Endometrium (tissue), 2 donors: ENCODE measurements around the gene DEFB118.
"Not testable (repeated sequence)": the region's sequence is repeated elsewhere in the genome, so short reads cannot be mapped to it uniquely, and the experiment has no call there.

Source experiments
- FAIRE-seq: peaks from 2 replicates; lab custom pipeline; 2012; peaks lifted over from hg19 to GRCh38; lab: Jason Lieb, UNC
- donor health status: control.
- donor health status: control.

The DEFB118 gene, protein sequence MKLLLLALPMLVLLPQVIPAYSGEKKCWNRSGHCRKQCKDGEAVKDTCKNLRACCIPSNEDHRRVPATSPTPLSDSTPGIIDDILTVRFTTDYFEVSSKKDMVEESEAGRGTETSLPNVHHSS

DNA sequence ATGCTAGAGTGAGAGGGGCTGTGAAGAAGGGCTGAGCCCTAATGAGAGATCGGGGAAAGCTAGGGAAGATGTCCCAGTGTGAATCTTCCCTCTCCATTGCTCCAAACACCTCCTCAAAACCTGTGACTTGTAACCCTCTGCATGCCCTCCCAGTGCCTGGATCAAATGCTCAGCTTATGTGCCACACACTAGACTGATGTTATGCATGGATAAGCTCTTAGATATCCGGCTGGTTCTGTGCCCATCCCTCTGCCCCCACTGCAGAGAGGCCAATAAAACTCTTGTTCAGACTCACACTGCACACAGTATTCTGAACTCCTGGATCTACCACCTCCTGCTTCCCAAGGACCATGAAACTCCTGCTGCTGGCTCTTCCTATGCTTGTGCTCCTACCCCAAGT, at the start of gene DEFB118:
TSS of gene DEFB118 (plus strand) at position 301 of the 400 bp plus-strand sequence. CDS start at position 351, 50 bp downstream.
- no peak for FAIRE-seq

DNA sequence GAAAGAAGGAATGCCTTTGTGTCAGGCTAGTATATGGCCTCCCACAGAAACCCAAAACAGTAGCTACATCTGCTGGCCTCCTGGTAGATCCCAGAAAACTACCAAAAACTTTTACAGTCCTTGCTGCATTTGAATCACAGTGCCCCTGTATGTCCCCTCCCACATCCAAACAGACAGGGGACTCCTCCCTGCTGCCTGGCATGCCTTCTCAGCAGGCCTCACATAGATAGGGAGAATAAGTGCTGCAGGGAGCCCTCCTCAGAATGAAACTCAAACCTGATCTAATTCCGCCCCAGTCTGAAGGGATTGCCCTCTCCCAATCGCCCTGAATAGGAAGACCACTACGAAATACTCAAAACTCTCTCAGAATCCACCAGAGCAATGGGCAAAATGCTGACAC, 45.9 kb upstream of the DEFB118 start:
- no peak for FAIRE-seq

DNA sequence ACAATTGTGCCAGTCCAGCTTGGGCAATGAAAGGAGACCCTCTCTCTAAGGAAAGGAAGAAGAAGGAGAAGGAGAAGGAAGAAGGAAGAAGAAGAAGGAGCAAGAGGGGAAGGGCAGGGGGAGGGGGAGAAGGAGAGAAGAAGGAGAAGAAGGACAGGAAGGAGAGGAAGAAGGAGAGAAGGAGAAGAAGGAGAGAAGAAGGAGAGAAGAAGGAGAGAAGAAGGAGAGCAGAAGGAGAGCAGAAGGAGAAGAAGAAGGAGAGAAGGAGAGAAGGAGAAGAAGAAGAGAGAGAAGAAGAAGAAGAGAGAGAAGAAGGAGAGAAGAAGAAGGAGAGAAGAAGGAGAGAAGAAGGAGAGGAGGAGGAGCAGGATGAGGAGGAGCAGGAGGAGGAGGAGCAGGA, 37.5 kb upstream of the DEFB118 start:
- FAIRE-seq: no peak

DNA sequence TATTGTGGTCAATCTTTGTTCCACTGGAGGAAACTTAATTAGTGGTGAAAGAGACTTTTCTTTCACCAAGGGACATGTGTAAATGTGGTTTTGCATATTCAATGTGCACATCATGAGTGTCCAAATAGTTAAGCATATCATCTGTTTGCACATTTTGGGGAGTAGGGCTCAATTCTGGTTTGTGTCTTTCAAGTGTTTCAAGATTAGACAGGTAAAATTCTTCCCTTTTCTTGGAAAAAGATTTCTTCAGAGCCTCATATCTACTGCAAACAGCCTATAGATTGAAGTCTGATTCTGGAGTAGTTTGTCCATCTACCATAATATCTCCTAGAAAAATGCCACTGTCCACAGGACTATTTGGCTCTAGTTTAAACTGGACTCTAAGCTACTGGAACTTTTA, 26.9 kb upstream of the DEFB118 start:
- FAIRE-seq: no peak

DNA sequence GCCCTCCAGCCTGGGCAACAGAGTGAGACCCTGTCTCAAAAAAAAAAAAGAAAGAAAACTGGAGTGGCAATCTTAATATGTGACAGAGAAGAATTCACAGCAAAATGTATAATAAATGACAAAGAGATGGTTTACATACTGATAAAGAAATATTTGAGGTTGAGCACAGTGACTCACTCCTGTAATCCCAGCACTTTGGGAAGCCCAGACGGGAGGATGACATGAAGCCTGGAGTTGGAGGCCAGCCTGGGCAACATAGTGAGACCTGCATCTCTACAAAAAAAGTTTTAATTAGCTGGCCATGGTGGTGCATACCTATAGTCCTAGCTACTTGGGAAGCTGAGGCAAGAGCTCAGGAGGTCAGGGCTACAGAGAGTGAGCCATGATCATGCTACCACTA, 12.4 kb upstream of the DEFB118 start:
- FAIRE-seq: no peak

DNA sequence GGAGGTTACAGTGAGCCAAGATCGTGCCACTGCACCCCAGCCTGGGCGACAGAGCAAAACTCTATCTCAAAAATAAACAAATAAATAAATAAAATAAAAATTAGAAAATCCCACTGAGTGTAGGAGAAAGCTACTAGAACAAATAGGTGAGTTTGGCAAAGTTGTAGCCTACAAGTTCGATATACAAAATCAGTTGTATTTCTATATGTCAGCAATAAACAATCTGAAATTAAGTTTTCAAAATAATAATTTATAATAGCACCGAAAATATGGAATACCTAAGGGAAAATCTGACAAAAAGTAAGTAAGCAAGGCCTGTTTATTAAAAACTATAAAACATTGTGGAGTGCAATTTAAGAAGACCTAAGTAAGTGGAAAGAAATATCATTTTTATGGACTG, 5.1 kb upstream of the DEFB118 start:
- no peak for FAIRE-seq

DNA sequence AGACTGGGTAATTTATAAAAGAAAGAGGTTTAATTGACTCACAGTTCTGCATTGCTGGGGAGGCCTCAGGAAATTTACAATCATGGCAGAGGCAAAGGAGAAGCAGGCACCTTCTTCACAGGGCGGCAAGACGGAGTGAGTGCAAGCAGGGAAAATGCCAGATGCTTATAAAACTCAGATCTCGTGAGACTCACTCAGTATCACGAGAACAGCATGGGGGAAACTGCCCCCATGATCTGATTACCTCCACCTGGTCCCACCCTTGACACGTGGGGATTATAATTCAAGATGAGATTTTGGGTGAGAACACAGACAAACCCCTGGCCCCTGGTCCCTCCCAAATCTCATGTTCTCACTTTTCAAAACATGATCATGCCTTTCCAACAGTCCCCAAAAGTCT, 4.1 kb upstream of the DEFB118 start:
- not testable (repeated sequence) for FAIRE-seq

DNA sequence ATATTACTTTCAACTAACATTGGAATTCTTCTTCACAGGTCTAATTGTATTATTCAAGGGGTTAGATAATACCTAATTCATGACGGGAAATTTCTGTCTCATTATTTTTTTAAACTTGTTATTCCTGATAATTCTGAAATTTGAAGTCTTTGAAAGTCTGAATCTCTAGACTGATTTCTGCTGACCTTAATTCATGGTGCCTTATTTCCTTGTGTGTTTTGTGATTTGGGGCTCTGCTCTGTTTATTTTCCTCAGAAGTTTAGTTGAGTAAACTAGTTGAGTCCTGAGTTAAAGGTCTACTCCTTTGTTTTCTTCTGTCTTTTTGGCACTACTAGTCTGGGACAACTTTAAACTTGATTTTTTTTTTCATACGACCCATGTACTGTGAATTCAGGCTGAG, 5.9 kb downstream of the DEFB118 start:
- FAIRE-seq: no peak

DNA sequence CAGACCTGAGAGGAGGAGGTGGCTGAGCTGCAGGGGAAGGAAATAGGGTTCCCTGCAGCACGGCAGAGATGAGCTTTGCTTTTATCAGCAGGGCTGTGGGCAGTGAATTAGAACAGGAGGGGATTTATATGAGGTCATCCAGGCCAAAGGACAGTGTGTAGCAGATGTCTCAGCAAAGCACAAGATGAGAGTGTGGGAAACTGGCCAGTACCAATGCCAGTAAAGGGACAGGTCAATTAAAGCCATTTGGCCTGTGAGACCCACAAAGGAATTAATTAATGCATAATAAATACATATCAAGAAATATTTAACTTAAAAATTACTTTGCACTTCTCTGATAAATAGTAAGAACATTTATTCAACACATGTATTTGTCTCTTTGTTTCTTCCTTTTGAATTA, 22.1 kb downstream of the DEFB118 start, which contains the start of gene DEFB119:
TSS of gene DEFB119 (minus strand) at position 101 of the 400 bp plus-strand sequence. CDS start 107 bp downstream, outside the sequence.
- no peak for FAIRE-seq

DNA sequence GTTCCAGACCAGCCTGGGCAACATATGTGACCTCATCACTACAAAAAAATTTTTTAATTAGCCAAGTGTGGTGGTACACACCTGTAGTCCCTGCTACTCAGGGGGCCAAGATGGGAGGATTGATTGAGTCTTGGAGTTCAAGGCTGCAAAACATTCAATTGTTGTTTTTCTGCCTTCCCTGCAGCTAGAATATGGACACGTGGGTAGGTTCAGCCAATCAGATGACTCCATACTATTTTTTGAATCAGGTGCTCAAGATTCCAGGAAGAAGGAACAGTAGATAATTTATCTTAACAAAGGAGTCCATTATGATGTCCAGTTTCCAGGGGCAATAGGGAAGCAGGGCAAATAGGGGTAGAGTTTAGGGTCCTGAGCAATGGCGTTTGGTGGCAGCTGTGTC, 24.4 kb downstream of the DEFB118 start:
- FAIRE-seq: no peak

DNA sequence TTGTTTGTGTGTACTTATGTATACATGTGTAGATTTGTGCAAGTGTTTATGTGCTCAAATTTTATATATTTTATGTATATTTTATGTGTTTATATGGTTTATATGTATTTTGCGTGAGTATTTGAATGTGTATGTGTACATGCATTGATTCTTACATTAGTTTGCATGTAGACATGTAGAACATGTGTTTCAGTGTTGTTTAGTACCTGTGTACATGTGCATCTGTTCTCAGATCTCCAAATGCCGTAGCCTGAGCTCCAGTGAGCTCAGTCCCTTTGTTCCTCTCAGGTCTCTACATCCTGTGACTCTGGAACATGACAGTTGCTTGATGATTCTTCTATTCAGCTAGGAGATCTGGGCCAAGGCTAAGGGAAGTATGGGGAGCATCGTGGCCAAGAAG, 26.5 kb downstream of the DEFB118 start:
- FAIRE-seq: no peak

DNA sequence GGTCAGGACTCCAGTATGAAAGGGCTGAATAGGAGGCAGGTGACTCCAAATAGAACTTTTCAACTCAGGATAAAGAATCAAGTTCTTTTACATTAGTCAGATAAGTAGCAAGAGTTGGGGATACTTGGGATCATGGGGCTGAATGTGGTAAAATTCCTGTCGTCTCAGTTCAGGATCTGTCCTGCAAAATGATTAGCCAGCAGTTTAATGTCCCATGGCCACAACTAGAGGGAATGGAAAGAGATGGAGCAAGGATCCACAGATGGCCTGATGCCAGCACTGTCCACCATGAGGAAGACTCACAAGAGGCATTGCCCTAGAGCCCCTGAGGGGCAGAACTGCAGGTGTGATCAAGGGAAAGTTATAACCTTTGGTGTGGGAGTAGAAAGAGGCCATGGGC, 35.5 kb downstream of the DEFB118 start:
- FAIRE-seq: no peak

DNA sequence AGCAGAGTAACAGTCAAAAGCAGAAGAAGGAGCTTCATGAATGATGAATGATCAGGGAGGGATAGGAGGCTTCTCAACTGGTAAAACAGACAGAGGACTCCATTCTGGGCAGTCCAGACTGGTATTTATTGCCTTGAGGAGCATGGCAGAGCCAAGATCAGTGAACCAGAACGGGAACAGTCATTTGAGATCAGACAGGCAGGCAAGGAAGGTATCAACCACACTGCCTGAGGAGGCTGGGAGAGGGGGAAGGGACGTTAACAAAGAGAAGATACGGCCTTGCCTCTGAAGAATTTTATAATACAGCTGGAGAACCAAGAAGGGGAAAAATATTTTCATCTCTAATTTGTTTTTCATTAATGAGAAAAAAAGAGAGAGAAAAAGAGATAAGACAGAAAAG, 37.7 kb downstream of the DEFB118 start, which contains the start of gene DEFB121:
TSS of gene DEFB121 (minus strand) at position 101 of the 400 bp plus-strand sequence. CDS start at position 38, 63 bp downstream.
- no peak for FAIRE-seq

DNA sequence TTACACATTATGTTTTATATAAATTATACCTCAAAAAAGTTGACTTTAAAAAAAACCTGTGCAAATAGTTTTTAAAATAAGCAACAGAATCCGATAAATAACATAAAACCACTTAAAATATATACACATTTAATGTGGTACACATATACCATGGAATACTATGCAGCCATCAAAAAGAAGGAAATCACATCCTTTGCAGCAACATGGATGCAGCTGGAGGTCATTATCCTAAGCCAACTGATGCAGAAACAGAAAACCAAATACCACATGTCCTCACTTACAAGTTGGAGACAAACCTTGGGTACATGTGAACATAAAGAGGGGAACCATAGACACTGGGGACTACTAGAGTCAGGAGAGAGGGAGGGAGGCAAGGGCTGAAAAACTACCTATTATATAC, 41.6 kb downstream of the DEFB118 start:
- FAIRE-seq: no peak

DNA sequence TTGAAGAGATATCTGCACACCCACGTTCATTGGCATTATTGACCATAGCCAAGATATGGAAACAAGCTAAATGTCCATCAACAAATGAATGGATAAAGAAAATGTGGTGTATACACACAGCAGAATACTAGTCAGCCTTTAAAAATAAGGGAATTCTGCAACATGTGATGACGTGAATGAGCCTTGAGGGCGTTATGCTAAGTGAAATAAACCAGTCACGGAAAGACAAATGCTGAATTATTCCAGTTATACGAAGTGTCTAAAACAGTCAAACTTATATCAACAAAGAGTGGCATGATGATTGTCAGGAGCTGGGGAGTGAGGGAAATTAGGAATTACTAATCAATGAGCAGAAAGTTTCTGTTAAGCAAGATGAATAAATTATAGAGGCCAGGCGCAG, 46.0 kb downstream of the DEFB118 start:
- no peak for FAIRE-seq

DNA sequence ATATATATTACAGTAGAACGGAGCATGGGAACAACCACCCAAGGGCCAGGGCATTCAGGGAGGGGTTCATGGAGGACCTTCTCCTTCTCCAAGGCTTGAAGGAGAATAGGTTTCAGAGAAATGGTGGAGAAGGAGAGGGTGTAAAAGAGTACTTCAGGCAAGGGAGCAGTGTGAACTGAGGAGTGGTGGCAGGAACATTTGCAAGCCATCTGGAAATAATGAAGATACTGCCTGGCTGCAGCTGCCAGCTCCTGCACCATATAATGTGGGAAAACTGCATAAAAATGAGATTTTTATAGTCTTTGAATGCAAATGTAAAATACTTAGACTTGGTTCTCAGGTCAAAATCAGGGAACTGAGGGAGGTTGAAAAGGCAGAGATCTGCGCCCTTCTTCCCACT, 47.3 kb downstream of the DEFB118 start:
- FAIRE-seq: no peak

DNA sequence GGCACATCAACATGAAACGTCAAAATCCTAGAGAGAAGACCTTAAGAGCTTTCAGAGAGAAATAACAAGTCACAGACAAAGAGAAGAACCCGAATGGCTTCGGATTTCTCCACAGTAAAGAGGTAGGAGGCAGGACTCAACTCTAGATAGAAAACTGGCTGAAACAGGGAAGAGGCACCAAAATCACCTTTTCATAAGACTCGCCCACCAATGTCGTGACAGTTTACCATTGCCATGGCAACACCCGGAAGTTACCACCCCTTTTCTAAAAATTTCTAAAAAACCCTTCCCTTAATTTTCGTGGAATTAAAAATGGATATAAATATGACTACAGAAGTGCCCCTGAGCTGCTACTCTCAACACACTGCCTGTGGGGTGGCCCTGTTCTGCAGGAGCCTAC, 49.9 kb downstream of the DEFB118 start:
- FAIRE-seq: no peak
